A549 (cell line): ENCODE results near the gene ENTPD5. TPM values are rescaled to one million over a fixed set of nuclear protein-coding genes. Genes with fewer than 3 reads are reported as not detected.

Experiments
- ATAC-seq, 2 experiments: fragments of 200-7000 bp in 1 of 2; fragments of >200 bp in 1 of 2; cut with Nextera tagmentation in 1 of 2; cut with Tn5 transposase in 1 of 2; 3 replicates each; pipeline versions ENCODE4 v1.8.0 to v1.9.1; 2018 to 2020; ENCODE audit warnings: mild to moderate bottlenecking in 1 of 2, moderate library complexity in 1 of 2
- CTCF ChIA-PET: fragments of 300-600 bp; sonication (Branson Sonifier 250); formaldehyde crosslinking; extraction: SDS; loops from one replicate; lab custom pipeline; 2021; ENCODE audit warnings: antibody characterized with exemption, inconsistent platforms; lab: Yijun Ruan, JAX
- POLR2A ChIA-PET: fragments of 350-600 bp; formaldehyde crosslinking; extraction: SDS; loops from one replicate; lab custom pipeline; 2021; ENCODE audit warnings: antibody characterized with exemption, inconsistent platforms; lab: Yijun Ruan, JAX
- DNase-seq, 2 experiments: peaks; one replicate each; pipeline versions ENCODE4 v3.0.0 to v3.0.0-alpha.2; 2011 to 2016; ENCODE audit warnings: low read depth in 1 of 2, low spot score in 1 of 2
- FAIRE-seq: peaks from 2 replicates; lab custom pipeline; 2011; peaks lifted over from hg19 to GRCh38; lab: Jason Lieb, UNC
- H3K27ac ChIP-seq, 2 experiments: fragments of >200 bp; sonication (Bioruptor Twin); formaldehyde crosslinking; 3 replicates each; pipeline ENCODE4 v1.5.1; 2016 to 2017
- H3K4me1 ChIP-seq: fragments of >200 bp; sonication (Bioruptor Twin); formaldehyde crosslinking; 3 replicates; pipeline ENCODE4 v1.6.1; 2016
- H3K4me2 ChIP-seq: fragments of >200 bp; sonication (Bioruptor Twin); formaldehyde crosslinking; 3 replicates; pipeline ENCODE4 v1.6.1; 2016
- H3K4me3 ChIP-seq: fragments of >200 bp; sonication (Bioruptor Twin); formaldehyde crosslinking; 3 replicates; pipeline ENCODE4 v1.5.1; 2016
- H3K9me3 ChIP-seq: fragments of >200 bp; sonication (Bioruptor Twin); formaldehyde crosslinking; 3 replicates; pipeline ENCODE4 v1.6.1; 2016
- BCL3 ChIP-seq: fragments of >200 bp; sonication (Bioruptor Twin); formaldehyde crosslinking; IDR thresholded peaks from 3 replicates; pipeline ENCODE4 v1.6.1; 2016
- BHLHE40 ChIP-seq: IDR thresholded peaks from 2 replicates; pipeline ENCODE4 v1.6.1; 2012; ENCODE audit warnings: low read depth, low read length, inconsistent platforms
- CBX8 ChIP-seq: fragments of 200-600 bp; sonication (generic); IDR thresholded peaks from 2 replicates; pipeline ENCODE4 v1.6.1; 2016
- CHD2 ChIP-seq: fragments of 150-350 bp; IDR thresholded peaks from 2 replicates; pipeline ENCODE4 v1.6.1; 2014; ENCODE audit warnings: low read length; ENCODE audit not compliant: partially characterized antibody
- CHD4 ChIP-seq: fragments of 200-600 bp; sonication (generic); IDR thresholded peaks from 2 replicates; pipeline ENCODE4 v1.6.1; 2016; ENCODE audit warnings: antibody characterized with exemption, mild to moderate bottlenecking, borderline replicate concordance
- CTCF ChIP-seq: fragments of >200 bp; sonication (Bioruptor Twin); formaldehyde crosslinking; IDR thresholded peaks from 3 replicates; pipeline ENCODE4 v1.5.1; 2016
- E2F6 ChIP-seq: IDR thresholded peaks from 2 replicates; pipeline ENCODE4 v1.6.1; 2012; ENCODE audit warnings: low read depth, borderline replicate concordance
- EHF ChIP-seq: fragments of 250-450 bp; sonication (Bioruptor Pico); IDR thresholded peaks from 2 replicates; pipeline ENCODE4 v1.5.0; 2020; ENCODE audit warnings: mild to moderate bottlenecking
- EP300 ChIP-seq, 2 experiments: fragments of >200 bp; sonication (Bioruptor Twin); formaldehyde crosslinking; IDR thresholded peaks; 2 replicates in 1 of 2; 3 replicates in 1 of 2; pipeline ENCODE4 v1.6.1; 2016 to 2017
- FOSB ChIP-seq: fragments of 250-450 bp; sonication (Bioruptor Pico); IDR thresholded peaks from 2 replicates; pipeline ENCODE4 v1.5.0; 2020; ENCODE audit warnings: mild to moderate bottlenecking, moderate library complexity
- FOXS1 ChIP-seq: fragments of 250-450 bp; sonication (Bioruptor Pico); IDR thresholded peaks from 2 replicates; pipeline ENCODE4 v1.5.0; 2020; ENCODE audit warnings: mild to moderate bottlenecking, moderate library complexity
- HOXB13 ChIP-seq: fragments of 250-450 bp; sonication (Bioruptor Pico); IDR thresholded peaks from 2 replicates; pipeline ENCODE4 v1.5.0; 2020; ENCODE audit warnings: low read depth, mild to moderate bottlenecking, moderate library complexity
- HOXB5 ChIP-seq: fragments of 250-450 bp; sonication (Bioruptor Pico); IDR thresholded peaks from 2 replicates; pipeline ENCODE4 v1.5.0; 2020; ENCODE audit warnings: mild to moderate bottlenecking, moderate library complexity
- JUN ChIP-seq, 2 experiments: fragments of >200 bp; sonication (Bioruptor Twin); formaldehyde crosslinking; IDR thresholded peaks; 2 replicates in 1 of 2; 3 replicates in 1 of 2; pipeline ENCODE4 v1.6.1; 2016 to 2017
- JUNB ChIP-seq: fragments of >200 bp; sonication (Bioruptor Twin); formaldehyde crosslinking; IDR thresholded peaks from 2 replicates; pipeline ENCODE4 v1.6.1; 2016
- KDM1A ChIP-seq: fragments of 200-600 bp; sonication (generic); IDR thresholded peaks from 2 replicates; pipeline ENCODE4 v1.6.1; 2016; ENCODE audit warnings: low read depth, mild to moderate bottlenecking
- KDM5A ChIP-seq: fragments of 200-600 bp; sonication (generic); IDR thresholded peaks from 2 replicates; pipeline ENCODE4 v1.6.1; 2016; ENCODE audit warnings: antibody characterized with exemption, mild to moderate bottlenecking
- MAFK ChIP-seq: fragments of 450-650 bp; IDR thresholded peaks from 2 replicates; pipeline ENCODE4 v1.6.1; 2014; ENCODE audit not compliant: partially characterized antibody
- MAX ChIP-seq: IDR thresholded peaks from 2 replicates; pipeline ENCODE4 v1.6.1; 2012
- MAZ ChIP-seq: fragments of 150-350 bp; IDR thresholded peaks from 2 replicates; pipeline ENCODE4 v1.6.1; 2014; ENCODE audit warnings: antibody characterized with exemption, low read depth, low read length, borderline replicate concordance
- NPAS2 ChIP-seq: fragments of 250-450 bp; sonication (Bioruptor Pico); IDR thresholded peaks from 2 replicates; pipeline ENCODE4 v1.8.0; 2022; ENCODE audit warnings: mild to moderate bottlenecking, moderate library complexity, borderline replicate concordance
- PHF8 ChIP-seq: fragments of 200-600 bp; sonication (generic); IDR thresholded peaks from 2 replicates; pipeline ENCODE4 v1.6.1; 2016; ENCODE audit warnings: low read depth, mild to moderate bottlenecking, antibody characterized with exemption, moderate library complexity, borderline replicate concordance
- POLR2A ChIP-seq: IDR thresholded peaks from 2 replicates; pipeline ENCODE4 v1.6.1; 2012; ENCODE audit warnings: mild to moderate bottlenecking, low read length
- RAD21 ChIP-seq, 2 experiments: fragments of >200 bp in 1 of 2; sonication (Bioruptor Twin) in 1 of 2; formaldehyde crosslinking in 1 of 2; IDR thresholded peaks in 1 of 2; conservative IDR thresholded peaks in 1 of 2; 2 replicates in 1 of 2; 3 replicates in 1 of 2; pipeline ENCODE4 v1.6.1; 2012 to 2018; ENCODE audit warnings: inconsistent platforms in 1 of 2
- RFX5 ChIP-seq: fragments of 450-650 bp; IDR thresholded peaks from 2 replicates; pipeline ENCODE4 v1.7.1; 2014; ENCODE audit warnings: antibody characterized with exemption, mild to moderate bottlenecking, moderate library complexity
- SMC3 ChIP-seq: fragments of >200 bp; sonication (Bioruptor Twin); formaldehyde crosslinking; IDR thresholded peaks from 3 replicates; pipeline ENCODE4 v1.6.1; 2018; ENCODE audit warnings: inconsistent platforms
- TFCP2L1 ChIP-seq: fragments of 250-450 bp; sonication (Bioruptor Pico); IDR thresholded peaks from 2 replicates; pipeline ENCODE4 v1.5.0; 2021; ENCODE audit warnings: mild to moderate bottlenecking
- TP53 ChIP-seq: fragments of 250-450 bp; sonication (Bioruptor Pico); IDR thresholded peaks from 2 replicates; pipeline ENCODE4 v1.5.0; 2021; ENCODE audit warnings: mild to moderate bottlenecking, moderate library complexity
- USF2 ChIP-seq: fragments of 450-650 bp; IDR thresholded peaks from 2 replicates; pipeline ENCODE4 v1.6.1; 2014; ENCODE audit warnings: antibody characterized with exemption
- ZC3H11A ChIP-seq: fragments of 450-650 bp; IDR thresholded peaks from 2 replicates; pipeline ENCODE4 v1.6.1; 2014; ENCODE audit warnings: antibody characterized with exemption, mild to moderate bottlenecking
- ZSCAN20 ChIP-seq: fragments of 250-450 bp; sonication (Bioruptor Pico); IDR thresholded peaks from 2 replicates; pipeline ENCODE4 v1.8.0; 2022; ENCODE audit warnings: mild to moderate bottlenecking, moderate library complexity
- WGBS: methylation state at CpG from one replicate; pipeline ENCODE4 v1.1.6; 2017; ENCODE audit errors: missing lambda C conversion rate; 5-methylcytosine and 5-hydroxymethylcytosine counted together
- polyA plus RNA-seq, 4 experiments: library from polyadenylated mRNA; depleted of rRNA in 3 of 4; stranded (reverse); fragments of >200 nt; fragmentation: RNase III in 1 of 4; extraction: RNeasy Plus Mini Kit Qiagen cat#74134 plus additional on column Dnase treatment in 1 of 4; gene quantifications; 2 replicates in 3 of 4; 3 replicates in 1 of 4; pipeline ENCODE4 v1.2.3, GENCODE V29; 2011 to 2017

The ENTPD5 gene
- polyA plus RNA-seq, 2 of the 4 experiments (the other 2 are of a cell fraction), result 6.0 to 17.4 TPM

- DNase-seq (no peak), ATAC-seq (no peak), FAIRE-seq (no peak)
- ChIA-PET POLR2A (interaction anchor here (0.7 kb wide), 1 partner anchor 86 kb away, joined by 3 read pairs; no protein-coding TSS in a partner anchor), CTCF (no interaction called here)
- Histone ChIP-seq H3K27ac (no peak overlapping the region), H3K4me1 (peaks cover 6% of the 10 kb centered on the region; the same call in 2 of the 3 replicates), H3K9me3 (no peaks in the 10 kb centered on the region), H3K4me2 (no peak overlapping the region), H3K4me3 (no peak overlapping the region)
- WGBS, result 92% methylated on average over 1 of the region's 1 CpG
- no peak for TF ChIP-seq MAFK
- no peak for TF ChIP-seq KDM1A
- no peak for TF ChIP-seq JUNB
- TF ChIP-seq HOXB5 (CRISPR knock-in tag), result no peak
- no peak for TF ChIP-seq EP300 (IDR thresholded peaks at IDR 0.05)
- TF ChIP-seq ZSCAN20 (CRISPR knock-in tag), result no peak
Observed at GRCh38 chr14:73953731-73954130, 65.4 kb downstream of the ENTPD5 start.

- peak; percentile 97 for ATAC-seq
- WGBS, result 1% methylated on average over 52 of the region's 70 CpGs
- peak within 1 kb of the TSS; percentile 87 for H3K4me2 ChIP-seq
- H3K9me3 ChIP-seq, result no peaks in the 10 kb centered on the region
- H3K27ac ChIP-seq, result peak within 1 kb of the TSS; percentile 79 to 91
- CTCF ChIA-PET, result interaction anchor here (0.6 to 1.3 kb wide), 5 partner anchors 9 to 89 kb away, joined by 3 to 6 read pairs (median 3); no protein-coding TSS in a partner anchor
- peak; percentile 89 to 97 for DNase-seq
- FAIRE-seq, result no peak
- peak within 1 kb of the TSS; percentile 68 for H3K4me3 ChIP-seq
- POLR2A ChIA-PET, result interaction anchor here (0.5 to 1.6 kb wide), 10 partner anchors 8 to 459 kb away, joined by 3 to 12 read pairs (median 3); partner anchors contain the start of genes BBOF1, ENTPD5, RIOX1 and ZNF410
- 0 out of 5 replicates have a peak, but pooled peaks of 1 of the 2 experiments have one; percentile 17 for TF ChIP-seq RAD21 (conservative IDR thresholded peaks at IDR 0.05 in 1 of 2, IDR thresholded peaks at IDR 0.05 in 1 of 2)
- TF ChIP-seq CTCF, result no peak
- TF ChIP-seq KDM5A, result peak; percentile 78
- 0 out of 3 replicates have a peak, but pooled peaks have one; percentile 9 for TF ChIP-seq SMC3
- TF ChIP-seq USF2, result peak; percentile 14; the same call in 1 of the 2 replicates
- TF ChIP-seq RFX5, result no peak; the same call in none of the 2 replicates
- peak; percentile 29; the same call in 1 of the 2 replicates for TF ChIP-seq EHF (CRISPR knock-in tag)
- TF ChIP-seq E2F6, result peak; percentile 66; the same call in 1 of the 2 replicates
- TF ChIP-seq FOXS1 (CRISPR knock-in tag), result no peak
- TF ChIP-seq ZC3H11A, result no peak
- TF ChIP-seq PHF8, result peak; percentile 98
- peak; percentile 80 for TF ChIP-seq MAX
- 0 out of 2 replicates have a peak, but pooled peaks have one; percentile 27 for TF ChIP-seq TFCP2L1 (CRISPR knock-in tag)
- peak; percentile 91 for TF ChIP-seq POLR2A
- TF ChIP-seq BHLHE40, result 0 out of 2 replicates have a peak, but pooled peaks have one; percentile 3
- 0 out of 2 replicates have a peak, but pooled peaks have one; percentile 1 for TF ChIP-seq CHD4
- peak; percentile 34; the same call in 1 of the 2 replicates for TF ChIP-seq HOXB5 (CRISPR knock-in tag)
- TF ChIP-seq CBX8, result no peak
- no peak for TF ChIP-seq NPAS2 (CRISPR knock-in tag)
- no peak for TF ChIP-seq EP300 (IDR thresholded peaks at IDR 0.05)
- TF ChIP-seq BCL3, result peak; percentile 77; the same call in 2 of the 3 replicates
- peak; percentile 50 to 80; a peak in 3 of 5 replicates for TF ChIP-seq JUN (IDR thresholded peaks at IDR 0.05)
- peak; percentile 61 for TF ChIP-seq CHD2
- no peak for TF ChIP-seq HOXB13 (CRISPR knock-in tag)
- no peak for TF ChIP-seq MAZ
- TF ChIP-seq FOSB (CRISPR knock-in tag), result no peak; the same call in 1 of the 2 replicates
- TF ChIP-seq TP53 (CRISPR knock-in tag), result peak; percentile 67; the same call in 1 of the 2 replicates
- peaks cover 6% of the 10 kb centered on the region; the same call in 2 of the 3 replicates for H3K4me1 ChIP-seq
Observed at GRCh38 chr14:73949752-73950734, 69.0 kb downstream of the ENTPD5 start, which contains the start of the genes COQ6 and FAM161B. COQ6 (plus strand) TSS chr14:73950302; CDS start chr14:73950333, 31 bp downstream. FAM161B (minus strand) TSS chr14:73950094; CDS start chr14:73950026, 68 bp downstream.
